GM18951 (cell line): ENCODE measurements around the gene ATP2C2.

Experiments
- POLR2A ChIP-seq: IDR thresholded peaks from 4 replicates; pipeline ENCODE4 v1.6.1; 2011; ENCODE audit warnings: mild to moderate bottlenecking; ENCODE audit not compliant: insufficient read length, insufficient read depth; ENCODE audit errors: extremely low read depth
- in situ Hi-C: fragments of 300-500 bp; cut with MboI; formaldehyde crosslinking; loops from one replicate; pipeline ENCODE4 v1.12.0; 2022; ENCODE audit warnings: low sequenced_read_pairs, mixed read lengths, inconsistent platforms; ENCODE audit not compliant: unreplicated experiment

The ATP2C2 gene, protein sequence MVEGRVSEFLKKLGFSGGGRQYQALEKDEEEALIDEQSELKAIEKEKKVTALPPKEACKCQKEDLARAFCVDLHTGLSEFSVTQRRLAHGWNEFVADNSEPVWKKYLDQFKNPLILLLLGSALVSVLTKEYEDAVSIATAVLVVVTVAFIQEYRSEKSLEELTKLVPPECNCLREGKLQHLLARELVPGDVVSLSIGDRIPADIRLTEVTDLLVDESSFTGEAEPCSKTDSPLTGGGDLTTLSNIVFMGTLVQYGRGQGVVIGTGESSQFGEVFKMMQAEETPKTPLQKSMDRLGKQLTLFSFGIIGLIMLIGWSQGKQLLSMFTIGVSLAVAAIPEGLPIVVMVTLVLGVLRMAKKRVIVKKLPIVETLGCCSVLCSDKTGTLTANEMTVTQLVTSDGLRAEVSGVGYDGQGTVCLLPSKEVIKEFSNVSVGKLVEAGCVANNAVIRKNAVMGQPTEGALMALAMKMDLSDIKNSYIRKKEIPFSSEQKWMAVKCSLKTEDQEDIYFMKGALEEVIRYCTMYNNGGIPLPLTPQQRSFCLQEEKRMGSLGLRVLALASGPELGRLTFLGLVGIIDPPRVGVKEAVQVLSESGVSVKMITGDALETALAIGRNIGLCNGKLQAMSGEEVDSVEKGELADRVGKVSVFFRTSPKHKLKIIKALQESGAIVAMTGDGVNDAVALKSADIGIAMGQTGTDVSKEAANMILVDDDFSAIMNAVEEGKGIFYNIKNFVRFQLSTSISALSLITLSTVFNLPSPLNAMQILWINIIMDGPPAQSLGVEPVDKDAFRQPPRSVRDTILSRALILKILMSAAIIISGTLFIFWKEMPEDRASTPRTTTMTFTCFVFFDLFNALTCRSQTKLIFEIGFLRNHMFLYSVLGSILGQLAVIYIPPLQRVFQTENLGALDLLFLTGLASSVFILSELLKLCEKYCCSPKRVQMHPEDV

DNA sequence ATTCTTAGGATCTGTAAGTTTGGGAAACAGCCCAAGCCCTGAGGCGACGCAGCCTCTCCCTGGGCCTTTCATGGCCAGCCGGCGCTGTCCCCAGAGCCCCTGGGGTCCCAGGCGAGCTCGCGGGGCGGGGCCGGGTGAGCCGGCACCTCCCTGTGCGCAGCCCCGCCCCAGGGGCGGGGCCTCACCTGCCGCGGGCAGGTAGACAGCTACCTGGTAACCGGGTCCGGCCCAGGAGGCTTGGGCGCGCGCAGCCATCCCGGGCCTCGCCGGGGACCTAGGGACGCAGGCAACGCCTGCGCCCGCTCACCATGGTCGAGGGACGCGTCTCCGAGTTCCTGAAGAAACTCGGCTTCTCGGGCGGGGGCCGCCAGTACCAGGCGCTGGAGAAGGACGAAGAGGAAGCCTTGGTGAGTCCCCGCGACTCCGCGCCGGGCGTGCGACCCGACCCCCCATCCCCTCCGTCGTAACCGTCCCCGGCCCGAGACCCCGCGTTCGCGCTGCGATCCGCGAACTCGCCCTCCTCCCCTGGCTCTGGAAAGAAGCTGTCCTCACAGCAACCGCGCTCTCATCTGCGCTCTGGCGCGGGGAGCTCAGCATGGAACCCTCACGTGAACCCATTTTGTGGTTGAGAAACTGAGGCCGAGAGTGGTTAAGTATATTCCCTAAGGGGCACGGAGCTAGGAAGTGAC lies at the start of gene ATP2C2:
ATP2C2 (plus strand) TSS at position 231 of the 689 bp plus-strand sequence; CDS start at position 309, 78 bp downstream.
- TF ChIP-seq POLR2A, result no peak
- in situ Hi-C loops, result no loop called here

DNA sequence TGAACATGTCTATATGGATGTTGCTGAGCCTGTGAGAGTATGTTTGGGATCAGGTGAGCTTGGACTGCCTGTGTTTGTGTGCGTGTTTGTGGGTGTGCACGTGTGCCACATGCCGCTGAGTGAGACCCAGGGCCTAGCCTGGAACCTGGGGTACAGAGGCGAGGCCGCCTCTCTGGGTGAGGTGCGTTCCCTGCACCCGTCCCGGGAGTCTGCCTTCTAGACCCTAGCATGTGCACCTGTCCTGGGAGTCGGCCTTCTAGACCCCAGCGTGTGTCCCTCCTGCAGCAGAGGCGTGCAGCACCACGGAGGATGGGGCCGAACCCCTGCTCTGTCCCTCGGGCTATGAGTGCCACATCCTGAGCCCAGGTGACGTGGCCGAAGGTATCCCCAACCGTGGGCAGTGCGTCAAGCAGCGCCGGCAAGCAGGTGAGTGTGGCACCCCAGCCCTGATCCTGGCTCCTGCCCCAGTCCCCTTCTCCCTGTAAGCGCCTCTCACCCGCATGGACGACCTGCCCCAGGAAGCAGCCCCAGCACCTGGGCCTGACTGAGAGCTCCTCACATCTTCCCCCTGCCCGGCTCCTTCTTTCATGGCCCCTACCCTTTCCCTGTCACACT lies 49.1 kb upstream of the ATP2C2 start:
- no peak for TF ChIP-seq POLR2A
- in situ Hi-C loops, result no loop called here

GRCh38 chr16:84320511-84320910 lies 47.8 kb upstream of the ATP2C2 start:
- in situ Hi-C loops, result no loop called here

DNA sequence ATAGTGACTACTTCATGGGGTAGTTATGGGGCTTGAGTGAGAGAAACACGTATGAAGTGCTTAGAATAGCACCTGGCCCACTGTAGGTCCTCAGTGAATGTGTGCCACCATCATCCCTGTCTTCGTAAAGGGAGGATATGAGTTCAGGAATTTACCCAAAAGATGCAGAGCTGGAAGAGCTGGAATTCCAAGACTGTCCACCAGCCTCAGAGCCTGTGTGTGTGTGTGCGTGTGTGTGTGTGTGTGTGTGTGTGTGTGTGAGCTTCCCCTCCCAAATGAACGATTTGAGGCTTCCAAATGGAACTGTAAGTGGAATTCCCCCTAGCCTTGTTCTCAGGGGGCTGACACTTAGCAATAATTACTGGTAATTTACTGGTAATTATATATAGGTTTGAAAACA lies 46.4 kb upstream of the ATP2C2 start:
- no peak for TF ChIP-seq POLR2A
- in situ Hi-C loops, result no loop called here

More at GRCh38 chr16:84320511-84320910, 47.8 kb upstream of the ATP2C2 start:
- TF ChIP-seq POLR2A, result no peak

GRCh38 chr16:84322749-84323148 lies 45.6 kb upstream of the ATP2C2 start:
- in situ Hi-C loops, result no loop called here
- no peak for TF ChIP-seq POLR2A

GRCh38 chr16:84323606-84324005 lies 44.7 kb upstream of the ATP2C2 start:
- no peak for TF ChIP-seq POLR2A
- in situ Hi-C loops, result no loop called here

GRCh38 chr16:84324434-84325262 lies 43.7 kb upstream of the ATP2C2 start:
- in situ Hi-C loops, result no loop called here
- no peak for TF ChIP-seq POLR2A

GRCh38 chr16:84326545-84326944 lies 41.8 kb upstream of the ATP2C2 start:
- no peak for TF ChIP-seq POLR2A
- in situ Hi-C loops, result no loop called here

DNA sequence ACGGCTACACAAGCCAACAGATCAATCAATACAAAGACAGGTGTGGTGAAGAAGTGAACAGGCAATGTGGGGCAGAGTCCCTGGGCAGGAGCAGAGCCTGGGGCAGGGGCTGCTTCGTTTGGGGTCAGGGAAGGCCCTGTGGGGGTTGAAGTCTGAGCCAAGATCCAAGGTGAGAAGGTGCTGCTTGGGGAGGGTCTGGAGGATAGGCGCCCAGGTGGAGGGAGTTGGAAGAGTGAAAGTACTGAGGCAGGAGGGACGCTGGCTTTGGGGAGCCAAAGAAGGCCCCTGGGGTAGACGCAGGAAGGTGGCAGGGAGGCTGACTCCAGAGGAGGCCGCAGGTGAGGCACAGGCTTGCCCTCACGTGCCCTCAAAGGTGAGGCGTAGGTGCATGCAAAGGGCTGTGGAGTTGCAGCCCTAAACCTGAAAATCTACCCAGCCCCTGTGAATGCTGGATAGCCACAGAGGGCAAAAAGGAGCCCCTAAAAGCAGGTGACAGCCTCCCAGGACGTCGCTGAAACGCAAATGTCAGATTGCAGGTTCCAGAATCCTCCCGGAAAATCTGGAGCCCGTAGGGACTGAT lies 40.3 kb upstream of the ATP2C2 start:
- in situ Hi-C loops, result no loop called here

DNA sequence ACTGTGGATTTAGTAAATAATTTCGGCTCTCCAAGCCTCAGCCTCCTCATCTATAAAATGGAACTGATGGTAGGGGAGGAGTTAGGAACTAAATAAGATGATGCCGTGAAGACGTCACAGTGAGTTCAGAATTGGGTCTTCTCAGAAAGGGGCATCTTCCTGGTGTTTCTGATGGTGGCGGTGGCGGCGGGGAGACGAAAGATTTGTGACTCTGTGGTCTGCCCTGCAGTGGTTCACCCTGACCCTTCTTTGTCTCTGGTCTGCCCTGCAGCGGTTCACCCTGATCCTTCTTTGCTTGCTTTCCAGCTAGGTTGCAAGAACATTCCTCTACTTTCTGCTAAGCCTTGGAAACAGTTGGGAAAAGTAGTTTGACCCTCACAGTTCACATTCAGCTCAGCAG lies 39.3 kb upstream of the ATP2C2 start:
- in situ Hi-C loops, result no loop called here
- TF ChIP-seq POLR2A, result no peak

More for the DNA sequence above, 40.3 kb upstream of the ATP2C2 start:
- TF ChIP-seq POLR2A, result no peak

GRCh38 chr16:84329843-84330684 lies 38.3 kb upstream of the ATP2C2 start:
- no peak for TF ChIP-seq POLR2A
- in situ Hi-C loops, result no loop called here
